Stimulated activated CD8-positive, alpha-beta memory T cell treated with anti-CD3 and anti-CD28 coated beads, Interleukin-12 subunit alpha, Interleukin-12 subunit beta, amount 100 ng/mL, for 4 hours (primary cell): Measurements from ENCODE around the gene IQGAP2.
"Not testable (repeated sequence)": the region's sequence is repeated elsewhere in the genome, so short reads cannot be mapped to it uniquely, and the experiment has no call there.

Experiments used
- DNase-seq: peaks from one replicate; pipeline ENCODE4 v3.0.0-alpha.2; 2020; ENCODE audit warnings: low read depth

IQGAP2 gene

DNA sequence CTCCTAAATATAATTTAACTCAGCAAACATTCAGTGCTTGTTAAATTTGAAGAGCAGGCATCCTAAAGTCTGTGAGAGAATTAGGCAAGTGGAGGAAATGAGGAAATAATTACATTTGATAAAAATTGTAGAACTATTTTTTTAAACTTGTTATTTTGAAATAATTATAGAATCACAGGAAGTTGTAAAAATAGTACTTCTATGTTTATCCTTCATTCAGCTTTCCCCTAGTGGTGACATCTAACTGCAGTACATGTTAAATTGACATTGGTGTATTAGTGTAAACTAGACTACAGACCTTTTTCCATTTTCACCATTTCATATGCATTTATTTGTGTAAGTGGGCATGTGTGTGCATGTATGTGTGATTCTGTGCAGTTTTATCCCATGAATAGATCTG, 168.5 kb downstream of the IQGAP2 start:
- DNase-seq: no peak

DNA sequence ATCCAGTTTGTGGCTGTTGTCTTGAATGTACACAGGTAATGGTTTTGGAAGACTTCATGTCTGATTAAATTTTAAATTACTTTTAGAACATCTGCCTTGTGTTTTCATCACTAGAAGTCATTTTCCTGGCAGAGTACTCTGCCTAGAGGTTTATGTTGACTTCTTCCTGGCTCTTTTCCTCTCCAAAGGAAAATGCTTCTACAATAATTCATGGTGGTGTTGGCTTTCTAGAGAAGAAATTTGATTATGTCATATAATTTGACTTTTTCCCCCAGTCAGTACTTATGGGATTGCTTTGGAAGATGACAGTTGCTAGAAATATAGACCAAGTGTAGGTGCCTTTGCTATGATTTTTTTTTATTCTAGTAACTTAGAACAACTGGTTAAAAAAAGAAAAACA, 173.4 kb downstream of the IQGAP2 start:
- no peak for DNase-seq

DNA sequence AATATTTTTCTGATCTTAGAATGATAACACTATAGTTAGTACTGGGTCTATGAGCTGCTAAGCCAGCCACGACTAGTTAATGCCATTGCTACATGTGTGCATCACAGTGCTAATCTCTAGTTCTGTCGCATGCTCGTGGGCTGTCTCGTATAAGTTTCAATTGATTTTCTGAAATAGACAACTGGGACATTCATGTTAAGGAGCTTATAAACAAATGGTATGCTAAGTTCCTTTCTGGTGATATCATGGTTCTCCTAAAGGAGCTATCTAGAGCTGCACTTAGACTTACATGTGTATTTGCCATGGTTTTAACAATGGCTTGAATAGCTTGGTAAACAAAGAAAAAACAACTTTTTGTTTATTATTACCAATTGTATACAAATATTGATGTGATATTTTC, 173.9 kb downstream of the IQGAP2 start:
- no peak for DNase-seq

DNA sequence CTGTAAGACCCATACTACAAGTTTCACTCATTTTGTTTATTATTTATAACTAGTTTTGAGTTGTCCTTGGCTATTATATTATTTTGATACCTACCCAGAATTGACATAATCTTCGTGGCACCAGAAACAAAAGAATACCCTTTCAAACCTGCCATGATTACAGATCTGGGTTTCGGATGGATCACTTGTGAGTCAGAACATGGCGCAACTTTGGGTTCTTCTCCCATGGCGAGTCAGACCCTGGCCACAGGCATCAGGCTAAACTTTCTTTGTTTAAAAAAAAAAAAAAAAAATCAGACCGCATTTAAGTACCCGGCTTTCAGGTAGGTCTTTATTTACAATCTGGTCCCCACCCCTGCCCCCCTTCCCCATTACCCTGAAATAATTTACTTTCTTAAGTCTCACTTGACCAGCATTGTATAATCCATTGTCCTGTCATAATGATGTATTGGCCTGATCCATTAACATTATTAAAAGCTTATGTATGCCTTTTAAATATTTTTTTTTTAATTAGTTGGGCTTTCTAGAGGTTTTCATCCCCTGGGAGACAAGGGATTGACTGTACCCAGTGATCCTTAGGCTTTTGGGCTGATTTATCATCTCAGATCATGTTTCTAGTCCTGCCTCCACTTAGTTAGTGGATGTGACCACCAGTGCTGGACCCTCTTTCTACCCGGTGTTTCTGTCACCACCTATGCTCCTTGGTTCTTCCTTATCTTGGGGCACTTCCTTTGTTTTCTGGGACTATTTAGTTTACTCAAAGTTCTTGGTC, 176.3 kb downstream of the IQGAP2 start:
- no peak for DNase-seq

DNA sequence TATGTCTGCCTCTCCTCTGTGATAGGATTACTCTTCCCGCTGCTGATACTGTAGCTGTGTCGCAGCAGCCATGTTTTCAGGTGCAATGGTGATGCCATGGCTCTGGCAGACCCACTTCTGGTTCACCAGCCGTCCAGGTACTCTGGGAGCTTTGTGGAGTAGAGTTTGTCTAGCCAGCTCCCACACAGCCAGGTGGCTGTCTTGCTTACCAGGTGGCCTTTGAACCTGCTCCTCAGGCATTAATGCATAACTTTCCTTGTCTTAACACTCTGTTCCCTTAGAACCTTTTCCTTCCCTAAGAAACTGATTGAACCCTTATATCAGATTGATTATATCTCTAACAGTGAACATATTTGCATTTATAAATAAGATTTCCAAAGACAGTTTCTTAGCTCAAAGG, 177.9 kb downstream of the IQGAP2 start:
- DNase-seq: no peak

DNA sequence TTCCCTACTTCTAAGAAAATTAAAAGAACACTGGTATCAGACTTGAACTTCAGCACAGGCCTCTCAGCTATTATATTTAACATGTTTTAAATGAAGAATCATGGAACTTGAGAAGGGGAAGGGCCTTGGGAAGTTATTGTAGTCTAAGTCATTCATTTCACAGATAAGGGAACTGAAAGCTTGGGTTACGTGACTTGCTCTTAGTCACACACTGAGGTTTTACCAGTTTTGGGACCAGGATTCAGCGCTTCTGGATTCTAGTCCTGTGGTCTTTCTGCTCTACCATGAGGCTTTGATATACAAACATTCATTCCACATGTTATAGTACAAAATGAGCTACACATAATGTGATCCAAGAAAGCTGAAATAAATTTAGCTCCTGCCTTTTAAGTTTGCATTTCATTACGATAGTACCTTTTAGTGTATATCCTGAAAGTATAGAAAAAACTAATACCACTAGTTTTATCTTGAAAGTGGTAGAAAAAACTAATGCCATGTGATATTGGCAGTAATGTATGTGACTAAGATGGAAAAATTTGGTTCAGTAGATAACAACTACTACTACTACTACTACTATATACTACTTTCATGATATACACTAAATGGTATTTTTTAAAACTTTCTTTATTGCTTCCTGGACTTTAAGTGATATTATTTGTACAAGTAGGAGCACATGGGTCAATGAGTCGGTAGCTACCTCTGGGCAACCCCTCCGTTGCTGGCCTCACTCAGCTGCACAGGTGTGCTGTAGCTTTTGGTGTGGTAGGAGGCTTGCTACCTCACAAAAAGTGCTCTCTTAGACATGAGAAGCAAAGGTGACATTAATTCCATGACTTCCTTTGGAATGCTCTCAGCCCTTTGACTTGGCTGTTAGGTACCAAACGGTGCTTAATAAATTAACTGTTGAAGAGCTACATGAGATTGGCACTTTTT, 179.4 kb downstream of the IQGAP2 start:
- DNase-seq: no peak

DNA sequence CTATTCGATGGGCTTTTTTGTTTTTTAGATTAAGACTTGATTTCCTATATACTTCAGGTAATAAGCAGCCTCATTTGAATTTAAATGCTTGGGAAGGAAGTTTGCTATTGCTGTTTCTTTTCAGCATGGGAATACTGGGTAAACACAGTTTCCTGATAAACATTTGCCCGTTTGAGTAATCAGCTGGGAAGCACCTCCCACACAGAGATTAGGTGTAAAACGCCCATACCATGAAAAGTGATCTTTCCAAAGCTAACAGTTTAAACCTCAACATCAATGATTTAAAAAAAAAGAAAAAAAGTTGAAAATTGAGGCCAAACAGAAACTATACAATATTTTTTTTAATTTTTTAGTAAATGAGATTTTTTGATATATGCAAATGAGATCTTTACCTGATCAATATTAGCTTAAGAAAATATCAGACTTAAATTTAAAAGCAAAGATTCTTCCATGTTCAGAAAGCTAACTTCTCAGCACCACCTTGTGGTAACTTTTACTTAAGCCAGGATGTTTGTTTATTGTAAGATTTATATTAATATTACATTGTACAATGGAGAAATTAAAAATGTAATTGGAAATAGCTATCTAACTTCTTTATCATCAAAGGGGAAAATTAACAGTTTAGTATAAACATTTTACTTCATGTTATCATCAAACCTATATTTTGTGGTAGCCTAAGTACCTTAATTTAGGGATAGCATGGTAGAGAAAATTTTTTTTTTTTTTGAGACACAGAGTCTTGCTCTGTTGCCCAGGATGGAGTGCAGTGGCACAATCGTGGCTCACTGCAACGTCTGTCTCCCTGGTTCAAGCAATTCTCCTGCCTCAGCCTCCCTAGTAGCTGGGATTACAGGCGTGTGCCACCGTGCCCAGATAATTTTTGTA, 180.3 kb downstream of the IQGAP2 start:
- no peak for DNase-seq

DNA sequence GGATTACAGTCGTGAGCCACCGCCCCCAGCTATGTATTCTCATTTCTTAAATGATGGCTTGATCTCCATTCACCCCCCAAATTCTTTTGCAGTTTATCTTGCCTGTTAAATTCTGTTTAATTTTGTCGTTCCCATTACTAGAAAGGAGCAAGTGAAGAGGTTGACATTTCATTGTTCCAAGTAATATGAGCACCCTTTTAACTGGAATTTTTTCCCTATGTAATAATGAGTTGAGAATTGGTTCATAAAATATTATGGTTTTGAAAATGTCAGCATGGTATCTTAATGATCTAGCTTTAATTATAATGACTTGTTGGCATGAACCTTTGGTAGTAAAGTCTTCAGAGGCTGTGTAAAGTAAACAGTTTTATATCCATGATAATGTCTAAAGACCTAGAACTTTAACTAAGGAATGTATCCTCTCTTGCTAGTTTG, 182.7 kb downstream of the IQGAP2 start:
- DNase-seq: no peak

DNA sequence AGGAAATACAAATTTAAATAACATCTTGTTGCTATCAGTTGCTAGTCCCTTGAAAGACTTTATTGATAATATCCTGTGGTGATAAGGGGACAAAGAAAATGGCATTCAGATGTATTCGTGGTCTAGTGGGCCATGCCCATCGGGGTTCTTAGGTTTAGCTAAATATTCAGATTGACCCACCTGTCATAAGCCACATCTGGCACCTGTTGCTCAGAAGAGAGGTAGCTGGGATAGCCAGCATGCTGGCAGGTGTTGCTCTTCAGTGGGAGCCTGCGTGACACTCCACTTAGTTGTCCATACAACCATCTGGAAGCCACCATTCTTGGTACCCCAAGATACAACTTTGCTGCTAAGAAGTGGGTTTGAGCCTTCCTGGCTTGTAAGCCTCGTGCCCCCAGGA, 183.4 kb downstream of the IQGAP2 start:
- DNase-seq: no peak

DNA sequence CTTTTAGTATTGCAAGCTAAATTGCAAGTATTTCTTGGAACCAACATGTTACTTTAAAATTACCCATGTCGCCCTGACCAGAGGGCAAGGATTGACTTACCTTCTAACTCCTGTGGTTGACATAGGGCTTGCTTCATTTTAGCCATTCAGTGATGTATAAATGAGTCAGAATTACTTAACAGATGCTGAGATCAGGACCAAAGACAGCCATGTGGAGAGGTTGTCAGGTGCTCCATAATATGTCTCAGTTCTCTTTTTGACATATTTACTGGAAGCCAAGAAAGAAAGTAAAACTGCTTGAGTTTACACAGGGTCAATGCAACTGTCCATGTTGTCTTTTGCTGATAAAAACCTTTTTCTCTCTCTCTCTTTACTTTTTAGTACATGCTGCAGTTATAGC, 186.9 kb downstream of the IQGAP2 start:
- no peak for DNase-seq

DNA sequence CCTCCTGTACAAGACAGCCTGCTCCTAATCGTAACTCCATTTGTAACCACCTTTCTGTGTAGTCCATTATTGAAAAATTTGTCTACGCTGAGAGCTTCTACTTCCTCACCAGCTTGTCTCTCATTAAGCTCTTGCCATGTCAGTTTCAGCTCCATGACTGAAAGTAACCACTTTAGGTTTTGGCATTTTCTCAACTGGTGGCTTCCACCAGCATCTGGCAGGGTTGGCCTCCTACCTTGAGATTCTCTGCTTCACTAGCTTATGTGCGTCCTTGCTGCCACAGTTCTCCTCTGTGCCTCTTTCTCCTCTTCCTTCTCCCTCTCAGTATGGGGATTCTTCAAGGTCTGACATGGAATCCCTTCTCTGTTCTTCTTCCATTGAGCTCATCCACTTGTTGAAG, 188.3 kb downstream of the IQGAP2 start:
- DNase-seq: no peak

DNA sequence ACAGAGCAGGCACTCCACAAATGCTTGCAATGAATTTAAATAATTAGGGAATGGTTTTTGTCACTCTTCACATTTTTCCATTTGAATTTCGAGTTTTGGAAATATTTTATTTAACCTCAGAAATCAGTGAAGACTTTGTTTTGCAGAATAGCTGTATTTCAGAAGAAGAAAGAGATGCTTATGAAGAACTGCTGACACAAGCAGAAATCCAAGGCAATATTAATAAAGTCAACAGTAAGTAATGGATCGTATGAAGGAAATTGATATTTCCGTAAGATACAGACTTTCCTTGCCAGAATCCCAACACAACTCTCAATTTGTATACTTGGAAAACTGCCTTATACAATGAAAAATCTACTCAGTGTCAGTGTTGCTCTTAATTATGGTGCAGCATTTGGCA, 189.6 kb downstream of the IQGAP2 start:
- no peak for DNase-seq

DNA sequence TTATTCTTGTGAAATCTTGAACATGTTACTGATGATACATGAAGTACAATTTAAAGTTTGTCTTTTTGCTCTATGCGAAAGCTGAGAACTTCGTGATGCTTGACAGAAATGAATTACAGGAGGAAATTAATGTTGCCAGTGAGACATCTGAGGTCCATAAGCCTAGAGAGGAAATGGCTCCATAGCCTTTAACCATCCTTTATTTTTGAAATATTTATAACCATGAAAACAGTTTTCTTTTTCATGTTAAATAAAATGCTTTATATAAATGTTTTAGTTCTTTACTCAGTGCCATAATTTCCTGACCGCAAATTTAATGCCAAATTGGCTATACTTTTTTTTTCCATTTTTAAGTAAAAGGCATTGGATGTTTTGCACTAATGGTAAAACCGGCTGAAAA, 191.0 kb downstream of the IQGAP2 start:
- no peak for DNase-seq

DNA sequence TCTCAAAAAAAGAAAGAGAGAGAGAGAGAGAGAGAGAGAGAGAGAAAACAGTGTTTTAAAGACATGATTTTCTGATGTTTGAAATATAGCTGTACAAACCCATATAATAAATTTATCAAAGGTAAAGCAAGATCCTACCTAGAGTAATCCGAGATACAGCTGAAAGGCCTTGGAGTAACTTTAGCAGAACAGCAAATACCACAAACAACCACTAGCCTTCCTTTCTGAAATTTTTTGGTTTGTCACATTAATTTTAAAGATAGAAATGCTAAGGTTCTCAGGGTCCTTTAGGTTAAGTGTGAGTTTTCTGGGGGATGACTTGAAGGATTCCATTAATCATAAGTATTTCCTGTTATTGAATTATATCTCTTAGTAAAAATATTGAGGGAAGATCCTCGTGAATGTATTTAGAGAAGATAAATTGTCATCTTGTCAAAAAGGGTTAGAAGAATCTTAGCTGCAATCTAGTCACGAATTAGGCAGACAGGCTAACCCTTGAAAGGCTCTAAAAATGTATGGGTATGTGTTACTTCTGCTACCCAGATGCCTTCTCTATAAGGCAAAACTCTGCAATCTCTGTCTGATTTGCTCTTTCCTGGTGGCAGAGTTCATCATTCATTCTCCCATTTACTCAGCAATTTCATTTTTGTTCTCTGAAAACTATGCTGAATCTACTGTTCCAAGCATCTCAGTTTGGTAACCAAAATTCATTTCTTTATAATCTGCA, 192.8 kb downstream of the IQGAP2 start:
- no peak for DNase-seq

DNA sequence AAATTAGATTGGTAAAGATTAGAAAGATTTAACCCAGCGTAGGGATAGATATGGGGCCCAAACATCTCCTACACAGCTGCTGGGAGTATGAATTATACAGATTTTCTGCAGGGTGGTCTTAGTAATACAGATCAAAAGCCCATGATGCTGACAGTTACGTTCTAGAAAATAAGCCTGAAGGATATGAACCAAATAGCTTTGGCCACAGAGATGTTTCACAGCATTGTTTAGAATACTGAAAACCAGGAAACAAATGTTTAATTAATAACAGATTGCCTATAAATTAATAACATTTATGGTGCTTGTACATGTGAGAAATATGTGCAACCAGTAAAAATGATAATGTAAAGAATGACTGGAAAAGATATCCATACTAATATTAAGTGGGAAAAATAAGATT, 195.4 kb downstream of the IQGAP2 start:
- no peak for DNase-seq

DNA sequence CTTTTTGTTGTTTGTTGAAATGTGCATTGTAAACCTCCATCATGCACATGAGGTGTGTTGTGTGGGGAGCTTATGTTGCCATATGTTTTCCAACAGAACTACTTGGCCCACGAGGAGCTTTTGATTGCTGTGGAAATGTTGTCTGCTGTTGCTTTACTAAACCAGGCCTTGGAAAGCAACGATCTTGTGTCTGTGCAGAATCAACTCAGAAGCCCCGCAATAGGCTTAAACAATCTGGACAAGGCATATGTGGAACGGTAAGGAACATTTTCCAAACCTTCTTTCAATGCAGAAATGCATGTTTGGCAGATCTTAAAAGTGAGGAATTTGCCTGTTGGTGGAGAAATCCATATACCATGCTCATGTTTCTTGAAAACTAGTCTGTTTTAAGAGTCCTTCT, 197.6 kb downstream of the IQGAP2 start:
- DNase-seq: no peak

DNA sequence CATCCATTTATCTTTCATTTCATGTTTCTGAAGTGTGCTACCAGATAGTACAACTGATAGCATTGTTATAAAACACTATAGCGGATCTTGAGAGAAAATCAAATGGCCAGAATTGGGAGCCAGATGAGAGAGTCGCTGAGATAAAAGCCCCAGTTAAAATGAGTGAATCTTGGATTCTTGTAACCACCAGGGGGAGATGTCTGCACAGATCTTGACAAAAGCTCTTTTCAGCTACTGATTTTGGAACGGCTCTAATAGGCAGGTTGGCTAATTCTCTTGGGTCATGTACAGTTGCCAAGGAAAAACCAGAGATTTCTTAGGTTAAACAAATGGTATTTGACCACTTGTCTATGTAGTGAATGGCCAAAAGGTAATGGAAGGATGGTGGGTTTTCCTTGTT, 198.4 kb downstream of the IQGAP2 start:
- DNase-seq: no peak

DNA sequence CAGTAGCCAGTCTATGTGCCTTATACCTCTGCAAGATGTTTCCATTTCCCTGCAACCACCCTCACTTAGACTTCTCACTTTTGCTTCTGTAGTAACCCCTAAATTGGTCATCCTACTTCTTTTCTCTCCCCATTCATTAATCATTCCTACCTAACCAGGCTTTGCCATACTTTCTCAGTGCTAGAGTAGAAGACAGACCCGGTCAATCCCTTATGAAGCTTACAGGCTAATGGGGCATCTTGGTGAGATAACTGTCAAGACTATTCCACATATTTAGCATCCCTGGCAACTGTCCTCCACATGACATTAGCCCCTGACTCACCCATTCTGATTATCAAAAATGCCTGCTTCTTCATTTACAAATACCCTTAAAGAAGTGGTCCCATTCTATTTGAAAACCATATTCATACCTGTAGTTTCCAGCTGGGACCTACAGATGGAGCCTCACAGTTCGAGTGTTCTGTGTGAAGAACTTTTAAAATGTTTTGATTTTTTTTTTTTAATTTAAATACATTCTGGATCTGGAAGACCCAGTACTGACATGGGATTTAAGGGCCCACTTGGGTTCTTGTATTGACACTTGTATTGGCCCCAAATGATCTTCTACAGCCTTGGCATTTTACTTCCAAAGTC, 199.1 kb downstream of the IQGAP2 start:
- no peak for DNase-seq

DNA sequence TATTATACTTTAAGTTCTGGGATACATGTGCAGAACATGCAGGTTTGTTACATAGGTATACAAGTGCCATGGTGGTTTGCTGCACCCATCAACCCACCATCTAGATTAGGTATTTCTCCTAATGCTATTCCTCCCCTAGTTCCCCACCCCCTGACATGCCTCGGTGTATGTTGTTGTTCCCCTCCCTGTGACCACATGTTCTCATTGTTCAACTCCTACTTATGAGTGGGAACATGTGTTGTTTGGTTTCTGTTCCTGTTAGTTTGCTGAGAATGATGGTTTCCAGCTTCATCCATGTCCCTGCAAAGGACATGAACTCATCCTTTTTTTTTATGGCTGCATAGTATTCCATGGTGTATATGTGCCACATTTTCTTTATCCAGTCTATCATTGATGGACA, 200.9 kb downstream of the IQGAP2 start:
- not testable (repeated sequence) for DNase-seq

DNA sequence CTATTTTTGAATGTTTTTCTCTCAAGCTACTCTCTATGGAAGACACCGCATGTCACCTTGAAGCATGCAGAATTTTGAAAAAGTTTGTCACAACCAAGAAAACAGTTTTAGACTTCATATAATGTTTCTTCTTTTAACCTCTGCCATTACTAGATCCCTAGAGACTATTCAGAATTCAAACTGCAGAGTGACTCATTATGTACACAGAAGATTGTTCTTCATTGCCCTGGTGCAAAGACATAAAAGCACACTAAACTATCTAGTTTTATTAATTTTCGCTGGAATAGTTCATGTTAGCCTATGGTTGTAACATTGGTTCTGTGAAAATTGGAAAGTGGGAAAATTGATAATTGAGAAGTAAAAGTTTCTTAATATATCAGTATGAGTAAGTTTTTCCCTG, 201.8 kb downstream of the IQGAP2 start:
- no peak for DNase-seq

DNA sequence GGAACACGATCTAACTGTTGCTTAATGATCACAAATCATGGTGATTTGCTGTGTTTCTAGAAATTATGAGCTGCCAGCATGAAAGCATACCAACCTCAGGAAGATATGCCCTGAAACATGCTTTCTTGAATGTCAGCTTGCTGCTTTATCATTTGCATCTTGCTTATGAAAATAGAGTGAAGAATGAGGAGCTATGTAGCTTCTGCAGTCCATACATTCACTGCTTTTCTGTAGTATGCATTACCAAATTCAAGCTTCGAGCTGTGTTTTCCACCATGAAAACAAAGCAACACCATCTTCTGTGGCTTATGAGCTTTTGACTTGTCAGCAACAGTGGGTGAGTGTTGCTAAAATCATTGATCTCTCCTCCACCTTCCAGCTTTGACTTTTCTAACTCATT, 203.6 kb downstream of the IQGAP2 start:
- no peak for DNase-seq
